SK-N-SH (cell line): Measurements from ENCODE around the gene ZFYVE26.

Experiments used
- RAD21 ChIP-seq: IDR thresholded peaks from 2 replicates; pipeline ENCODE4 v1.6.1; 2012; ENCODE audit warnings: mild to moderate bottlenecking, low read length
- TF ChIP-seq, protein P1 (sequence below): IDR thresholded peaks from 2 replicates; pipeline ENCODE4 v1.4.0; 2012; ENCODE audit warnings: low read depth

DNA sequence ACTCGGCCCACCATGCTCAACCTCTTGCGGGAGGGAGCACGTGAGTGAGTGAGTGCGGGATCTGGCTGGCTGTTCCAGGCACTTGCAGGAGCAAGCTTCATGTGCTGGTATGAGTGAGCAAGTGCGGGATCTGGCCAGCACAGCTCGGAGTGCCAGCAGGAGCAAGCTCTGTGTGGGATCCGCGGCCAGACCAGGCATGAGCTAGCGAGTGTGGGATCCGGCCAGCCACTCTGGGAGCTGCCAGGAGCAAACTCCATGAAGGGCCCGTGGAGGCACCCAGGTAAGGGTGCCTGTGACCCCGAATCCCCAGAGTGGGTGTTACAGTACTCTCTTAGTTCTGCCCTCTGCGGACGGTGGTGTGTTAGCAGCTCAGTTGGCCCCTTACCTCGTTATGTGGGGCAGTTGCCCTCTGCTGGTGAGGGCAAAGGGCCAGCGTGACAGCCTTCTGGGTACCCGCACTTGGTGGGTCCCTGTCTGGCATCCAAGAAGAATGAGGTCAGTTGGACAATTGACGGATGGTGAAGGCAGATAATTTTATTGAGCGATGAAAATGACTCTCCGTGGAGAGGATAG, 41.5 kb upstream of the ZFYVE26 start:
- TF ChIP-seq RAD21, result no peak
- TF ChIP-seq, protein P1, sequence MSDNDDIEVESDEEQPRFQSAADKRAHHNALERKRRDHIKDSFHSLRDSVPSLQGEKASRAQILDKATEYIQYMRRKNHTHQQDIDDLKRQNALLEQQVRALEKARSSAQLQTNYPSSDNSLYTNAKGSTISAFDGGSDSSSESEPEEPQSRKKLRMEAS, result no peak
